ENCODE measurements around the gene MAPRE2.
"Not testable (repeated sequence)": the region's sequence is repeated elsewhere in the genome, so short reads cannot be mapped to it uniquely, and the experiment has no call there.

The MAPRE2 gene

GRCh38 chr18:35153609-35154272 is 112.5 kb downstream of the MAPRE2 start:
- DNase-seq (ENCODE audit: low spot score): no peak

GRCh38 chr18:35155398-35156117 is 114.3 kb downstream of the MAPRE2 start:
- no peak for DNase-seq (ENCODE audit: low spot score)

GRCh38 chr18:35157181-35157580 is 116.0 kb downstream of the MAPRE2 start:
- DNase-seq (ENCODE audit: low spot score): no peak

- no peak for DNase-seq (ENCODE audit: low spot score)
Measured at GRCh38 chr18:35158728-35159450, 117.7 kb downstream of the MAPRE2 start.

- no peak for DNase-seq (ENCODE audit: low spot score)
Measured at GRCh38 chr18:35159782-35160181, 118.6 kb downstream of the MAPRE2 start.

GRCh38 chr18:35161485-35161884 is 120.3 kb downstream of the MAPRE2 start:
- no peak for DNase-seq (ENCODE audit: low spot score)

GRCh38 chr18:35161934-35162333 is 120.7 kb downstream of the MAPRE2 start:
- no peak for DNase-seq (ENCODE audit: low spot score)

- DNase-seq (ENCODE audit: low spot score): no peak
Measured at GRCh38 chr18:35163014-35163539, 121.9 kb downstream of the MAPRE2 start.

- no peak for DNase-seq (ENCODE audit: low spot score)
Measured at GRCh38 chr18:35163721-35164120, 122.5 kb downstream of the MAPRE2 start.

GRCh38 chr18:35164133-35164532 is 122.9 kb downstream of the MAPRE2 start:
- no peak for DNase-seq (ENCODE audit: low spot score)

- no peak for DNase-seq (ENCODE audit: low spot score)
Measured at GRCh38 chr18:35167332-35167731, 126.1 kb downstream of the MAPRE2 start.

- no peak for DNase-seq (ENCODE audit: low spot score)
Measured at GRCh38 chr18:35167857-35168256, 126.6 kb downstream of the MAPRE2 start.

- DNase-seq (ENCODE audit: low spot score): not testable (repeated sequence)
Measured at GRCh38 chr18:35170323-35170722, 129.1 kb downstream of the MAPRE2 start.

- no peak for DNase-seq (ENCODE audit: low spot score)
Measured at GRCh38 chr18:35171315-35171987, 130.2 kb downstream of the MAPRE2 start.

- no peak for DNase-seq (ENCODE audit: low spot score)
Measured at GRCh38 chr18:35172009-35172408, 130.8 kb downstream of the MAPRE2 start.

GRCh38 chr18:35172451-35173035 is 131.3 kb downstream of the MAPRE2 start:
- no peak for DNase-seq (ENCODE audit: low spot score)

- no peak for DNase-seq (ENCODE audit: low spot score)
Measured at GRCh38 chr18:35174093-35174731, 133.0 kb downstream of the MAPRE2 start.

GRCh38 chr18:35174745-35175144 is 133.5 kb downstream of the MAPRE2 start:
- DNase-seq (ENCODE audit: low spot score): no peak

- DNase-seq (ENCODE audit: low spot score): no peak
Measured at GRCh38 chr18:35176925-35177324, 135.7 kb downstream of the MAPRE2 start.

GRCh38 chr18:35178260-35178659 is 137.0 kb downstream of the MAPRE2 start:
- peak; percentile 3 for DNase-seq (ENCODE audit: low spot score)

GRCh38 chr18:35179906-35180305 is 138.7 kb downstream of the MAPRE2 start:
- DNase-seq (ENCODE audit: low spot score): no peak
